Rectal smooth muscle tissue (tissue), 1 donor: Measurements from ENCODE around the gene PTPRCAP.

Experiments
- H3K27ac ChIP-seq: one replicate; pipeline ENCODE4 v1.7.0; 2013; ENCODE audit warnings: low read depth, low read length, inconsistent platforms
- H3K27me3 ChIP-seq: one replicate; pipeline ENCODE4 v1.7.0; 2013; ENCODE audit warnings: low read length; ENCODE audit not compliant: control insufficient read depth, insufficient read depth
- H3K36me3 ChIP-seq: one replicate; pipeline ENCODE4 v1.7.0; 2013; ENCODE audit warnings: low read length; ENCODE audit not compliant: control insufficient read depth, insufficient read depth
- H3K4me1 ChIP-seq: one replicate; pipeline ENCODE4 v1.7.0; 2013; ENCODE audit warnings: low read length; ENCODE audit not compliant: control insufficient read depth, insufficient read depth
- H3K4me3 ChIP-seq: one replicate; pipeline ENCODE4 v1.7.0; 2013; ENCODE audit warnings: low read length
- H3K9ac ChIP-seq: one replicate; pipeline ENCODE4 v1.7.0; 2013; ENCODE audit warnings: low read length

The PTPRCAP gene

DNA sequence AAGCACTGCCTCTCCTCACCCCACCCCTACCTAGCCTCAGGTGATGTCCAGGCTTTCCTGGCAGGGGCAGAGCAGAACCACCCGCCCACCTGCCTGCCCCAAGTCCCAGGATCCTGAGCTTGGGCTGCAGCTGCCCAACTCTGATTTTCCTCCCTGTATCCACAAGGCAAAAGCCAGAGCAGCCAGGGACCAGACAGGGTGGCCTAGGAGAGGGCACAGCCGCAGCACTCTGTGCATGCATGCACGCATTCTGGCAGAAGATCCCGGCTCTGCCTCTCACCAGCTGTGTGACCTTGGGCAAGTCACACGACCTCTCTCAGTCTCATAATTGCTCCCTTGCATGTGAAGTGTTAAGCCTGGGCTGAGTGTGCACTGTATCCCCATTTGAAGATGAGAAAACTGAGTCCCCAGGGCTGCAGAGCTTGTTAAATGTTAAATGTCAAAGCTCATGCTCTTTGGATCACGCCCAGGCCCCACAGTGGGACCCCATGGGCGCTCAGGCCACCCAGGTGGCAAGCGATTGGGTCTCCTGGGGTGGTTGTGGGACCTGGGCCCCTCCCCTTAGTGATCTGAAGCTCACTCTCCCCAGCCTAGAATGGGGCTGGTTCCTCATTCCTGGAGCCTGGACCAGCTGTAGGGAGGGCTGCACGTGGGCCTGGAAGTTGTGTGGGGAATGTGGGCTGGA is 24.8 kb downstream of the PTPRCAP start:
- H3K36me3 ChIP-seq = no peaks in the 10 kb centered on the region
- H3K4me1 ChIP-seq = no peaks in the 10 kb centered on the region
- H3K27me3 ChIP-seq = peaks cover 16% of the 10 kb centered on the region
- no peak overlapping the region for H3K4me3 ChIP-seq
- no peak overlapping the region for H3K9ac ChIP-seq
- no peak overlapping the region for H3K27ac ChIP-seq

DNA sequence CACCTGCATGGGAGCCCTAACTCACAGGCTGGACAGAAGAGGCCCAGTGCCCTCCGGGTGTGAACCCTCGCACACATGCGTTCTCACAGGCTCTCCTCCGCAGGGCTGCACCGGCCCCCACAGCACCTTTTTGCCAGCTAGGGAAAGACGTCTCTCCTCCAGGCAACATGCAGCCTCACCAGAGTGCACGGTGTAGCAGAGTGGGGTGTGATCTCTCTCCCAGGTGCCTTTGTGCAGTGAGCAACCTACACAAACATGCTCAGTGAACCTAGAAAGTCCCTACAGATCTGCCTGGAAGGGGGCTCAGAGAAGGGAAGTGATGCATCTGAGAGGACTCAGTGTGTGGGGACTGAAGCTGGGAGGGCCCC is 25.7 kb downstream of the PTPRCAP start:
- Histone ChIP-seq H3K36me3 (no peaks in the 10 kb centered on the region), H3K27me3 (peaks cover 16% of the 10 kb centered on the region), H3K4me1 (no peaks in the 10 kb centered on the region), H3K9ac (no peak overlapping the region), H3K27ac (no peak overlapping the region), H3K4me3 (no peak overlapping the region)

DNA sequence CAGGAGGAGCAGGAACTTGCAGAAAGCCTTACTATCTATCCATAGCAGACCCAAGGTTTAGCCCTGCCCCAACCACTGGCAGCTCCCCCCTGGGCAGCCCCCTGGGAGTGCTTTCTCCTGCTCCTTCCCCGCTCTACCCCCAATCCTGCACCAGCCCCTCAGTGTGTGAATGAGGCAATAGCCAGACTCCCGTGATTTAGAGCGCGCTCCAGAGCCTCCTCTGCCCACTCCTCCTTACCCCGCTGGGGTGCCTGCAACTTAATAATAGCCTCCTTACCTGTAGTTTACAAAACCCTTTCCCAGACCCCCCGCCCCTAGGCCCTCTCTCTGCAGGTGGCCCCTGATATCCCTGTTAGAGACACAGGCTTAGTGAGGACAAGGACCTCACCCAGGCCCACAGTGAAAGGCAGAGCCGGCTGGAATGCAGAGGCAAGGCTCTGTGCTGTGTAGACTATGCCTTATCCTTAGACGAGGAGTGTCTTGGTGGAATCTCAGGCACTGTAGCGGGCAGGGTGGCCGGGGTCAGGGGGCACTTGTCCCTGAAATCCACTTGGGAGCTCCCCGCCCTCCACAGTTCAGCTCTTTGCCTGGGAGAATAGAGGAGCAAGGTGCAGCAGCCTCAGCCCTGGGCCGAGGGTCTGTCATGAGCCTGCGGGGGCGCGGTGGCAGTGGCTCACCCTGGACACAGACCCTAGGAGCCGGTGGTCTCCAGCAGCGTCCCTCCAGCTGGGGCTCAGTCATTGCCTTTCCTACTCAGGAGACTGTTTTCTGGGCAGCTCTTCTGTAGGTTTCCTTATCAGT is 26.3 kb downstream of the PTPRCAP start:
- H3K27me3 ChIP-seq = peaks cover 16% of the 10 kb centered on the region
- no peak overlapping the region for H3K4me3 ChIP-seq

DNA sequence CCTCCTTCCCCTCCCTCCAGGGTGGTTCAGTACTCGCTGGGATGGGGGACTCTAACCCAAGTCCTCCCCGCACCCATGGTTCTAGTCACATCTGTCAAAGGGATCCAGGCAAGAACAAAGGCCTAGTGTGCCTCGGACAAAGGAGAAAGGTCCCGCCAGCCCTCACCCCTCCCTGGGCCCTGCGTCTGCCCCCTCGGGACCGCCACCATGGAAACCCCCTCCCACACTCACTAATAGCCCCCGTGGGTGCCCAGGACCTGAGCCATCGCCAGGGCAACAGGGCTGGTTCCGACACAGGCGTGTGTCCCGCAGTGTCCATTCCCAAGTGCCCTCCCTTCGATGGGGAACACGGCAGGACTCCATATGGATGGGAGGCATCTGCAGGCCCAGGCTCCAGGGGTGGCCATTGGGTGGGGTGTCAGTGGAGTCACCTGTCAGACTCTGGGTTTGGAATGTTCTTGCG is 27.1 kb downstream of the PTPRCAP start:
- Histone ChIP-seq H3K27me3 (peaks cover 16% of the 10 kb centered on the region), H3K4me3 (no peak overlapping the region), H3K9ac (no peak overlapping the region), H3K4me1 (no peaks in the 10 kb centered on the region), H3K36me3 (no peaks in the 10 kb centered on the region), H3K27ac (no peak overlapping the region)

More for the DNA sequence above, 26.3 kb downstream of the PTPRCAP start:
- Histone ChIP-seq H3K36me3 (no peaks in the 10 kb centered on the region), H3K4me1 (no peaks in the 10 kb centered on the region), H3K27ac (no peak overlapping the region), H3K9ac (no peak overlapping the region)

DNA sequence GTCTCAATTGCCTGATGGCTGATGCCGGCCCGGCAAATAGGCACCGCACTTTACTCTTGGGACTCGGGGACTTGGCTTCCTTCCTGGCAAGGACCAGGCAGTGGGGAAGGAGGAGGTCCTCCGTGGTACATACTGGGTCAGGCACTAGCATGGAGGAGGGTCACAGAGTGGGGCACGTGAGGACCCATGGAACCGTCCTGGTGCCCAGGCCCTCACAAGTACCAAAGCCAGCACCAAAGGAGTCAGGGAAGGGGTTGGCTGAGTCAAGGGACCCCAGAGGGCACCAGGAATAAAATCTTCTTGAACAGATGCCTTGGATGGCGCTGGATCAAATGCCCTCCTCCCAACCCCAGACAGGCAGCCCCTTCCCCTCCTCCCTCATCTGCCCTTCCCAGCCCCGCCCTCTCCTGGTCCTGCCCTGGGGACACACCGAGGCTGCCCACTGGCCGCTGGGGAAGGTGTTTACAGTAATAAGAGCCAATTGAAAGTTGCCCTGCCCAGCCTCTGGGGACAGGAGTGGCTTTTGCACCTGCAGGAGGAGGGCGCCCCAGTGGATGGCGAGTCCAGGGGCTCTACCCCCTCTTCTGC is 27.6 kb downstream of the PTPRCAP start:
- H3K4me3 ChIP-seq = peak overlapping the region; percentile 2
- H3K4me1 ChIP-seq = no peaks in the 10 kb centered on the region
- H3K27ac ChIP-seq = no peak overlapping the region
- no peaks in the 10 kb centered on the region for H3K36me3 ChIP-seq
- H3K9ac ChIP-seq = no peak overlapping the region
- peaks cover 16% of the 10 kb centered on the region for H3K27me3 ChIP-seq

DNA sequence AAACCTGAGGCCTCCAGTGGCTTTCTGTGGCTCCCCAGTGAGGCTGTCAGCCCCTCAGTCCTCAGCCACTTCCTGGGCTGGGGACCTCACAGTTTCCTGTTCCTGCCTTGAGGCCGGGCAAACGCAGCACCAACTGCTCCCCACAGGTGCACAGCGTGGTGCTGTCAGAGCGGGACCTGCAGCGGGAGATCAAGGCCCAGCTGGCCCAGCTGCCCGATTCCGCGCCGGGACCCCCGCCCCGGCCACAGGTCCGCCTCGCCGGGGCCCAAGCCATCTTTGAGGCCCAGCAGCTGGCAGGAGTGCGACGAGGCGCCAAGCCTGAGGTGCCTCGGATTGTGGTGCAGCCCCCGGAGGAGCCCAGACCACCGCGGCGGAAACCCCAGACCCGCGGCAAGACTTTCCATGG is 28.2 kb downstream of the PTPRCAP start:
- H3K4me3 ChIP-seq = no peak overlapping the region
- no peaks in the 10 kb centered on the region for H3K36me3 ChIP-seq
- H3K27me3 ChIP-seq = peaks cover 16% of the 10 kb centered on the region
- H3K4me1 ChIP-seq = no peaks in the 10 kb centered on the region
- no peak overlapping the region for H3K27ac ChIP-seq
- no peak overlapping the region for H3K9ac ChIP-seq

DNA sequence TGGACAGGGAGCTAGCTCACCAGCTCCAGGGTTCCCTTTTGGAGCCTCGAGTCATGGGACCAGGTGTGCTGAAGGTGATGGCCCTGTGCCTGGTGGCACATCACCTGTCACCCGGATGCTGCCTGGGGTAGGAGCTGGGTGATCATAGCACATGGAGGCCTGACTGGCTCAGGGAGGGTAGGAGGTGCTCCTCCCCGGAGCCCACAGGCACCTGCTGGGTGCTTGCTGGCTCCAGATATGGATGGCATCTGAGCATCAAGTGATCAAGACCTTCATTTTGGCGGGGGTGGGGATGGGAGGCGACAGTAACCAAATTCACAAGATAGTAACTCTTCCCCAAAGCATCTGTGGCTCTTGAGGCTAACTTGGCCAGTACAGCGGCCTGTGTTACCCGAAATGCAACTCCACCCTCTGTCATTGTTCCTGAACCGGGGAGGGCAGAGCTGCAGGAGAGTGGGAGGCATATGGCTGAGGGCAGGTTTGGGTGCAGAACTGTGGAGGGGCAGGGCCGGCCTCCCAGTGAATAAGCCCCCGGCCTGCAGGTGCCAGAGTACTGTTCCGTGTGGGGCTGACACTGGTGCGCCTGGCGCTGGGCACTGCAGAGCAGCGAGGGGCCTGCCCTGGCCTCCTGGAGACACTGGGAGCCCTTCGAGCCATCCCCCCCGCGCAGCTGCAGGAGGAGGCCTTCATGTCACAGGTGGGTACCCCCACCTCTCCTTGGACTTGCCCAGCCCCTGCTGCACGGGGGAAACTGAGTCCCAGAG is 28.9 kb downstream of the PTPRCAP start:
- Histone ChIP-seq H3K4me3 (no peak overlapping the region), H3K9ac (no peak overlapping the region), H3K27me3 (peaks cover 16% of the 10 kb centered on the region), H3K27ac (no peak overlapping the region), H3K36me3 (no peaks in the 10 kb centered on the region), H3K4me1 (no peaks in the 10 kb centered on the region)

DNA sequence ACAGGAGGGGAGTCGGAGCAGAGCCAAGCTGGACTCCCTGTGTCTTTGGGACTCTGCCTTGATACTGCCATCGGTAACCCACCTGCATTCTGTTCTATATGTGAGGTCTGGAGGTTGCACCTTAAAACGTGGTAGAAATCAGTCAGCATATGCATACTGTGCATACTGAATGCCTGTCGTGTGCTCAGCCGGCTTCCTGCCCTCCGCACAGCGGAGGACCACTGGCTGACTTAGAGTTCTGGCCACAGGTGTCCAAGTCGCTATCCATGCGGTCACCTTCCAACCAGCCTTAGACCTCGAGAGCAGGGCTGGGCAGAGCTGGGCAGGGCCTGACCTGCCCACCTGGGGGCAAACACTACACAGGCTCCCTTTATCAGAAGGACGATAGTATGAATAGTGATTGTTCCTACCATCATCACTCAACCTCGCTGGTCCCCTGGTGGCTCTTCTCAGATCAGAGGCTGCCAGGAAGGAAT is 29.8 kb downstream of the PTPRCAP start:
- no peaks in the 10 kb centered on the region for H3K36me3 ChIP-seq
- H3K27me3 ChIP-seq = peaks cover 16% of the 10 kb centered on the region
- no peak overlapping the region for H3K9ac ChIP-seq
- H3K27ac ChIP-seq = no peak overlapping the region
- H3K4me3 ChIP-seq = no peak overlapping the region
- H3K4me1 ChIP-seq = no peaks in the 10 kb centered on the region

DNA sequence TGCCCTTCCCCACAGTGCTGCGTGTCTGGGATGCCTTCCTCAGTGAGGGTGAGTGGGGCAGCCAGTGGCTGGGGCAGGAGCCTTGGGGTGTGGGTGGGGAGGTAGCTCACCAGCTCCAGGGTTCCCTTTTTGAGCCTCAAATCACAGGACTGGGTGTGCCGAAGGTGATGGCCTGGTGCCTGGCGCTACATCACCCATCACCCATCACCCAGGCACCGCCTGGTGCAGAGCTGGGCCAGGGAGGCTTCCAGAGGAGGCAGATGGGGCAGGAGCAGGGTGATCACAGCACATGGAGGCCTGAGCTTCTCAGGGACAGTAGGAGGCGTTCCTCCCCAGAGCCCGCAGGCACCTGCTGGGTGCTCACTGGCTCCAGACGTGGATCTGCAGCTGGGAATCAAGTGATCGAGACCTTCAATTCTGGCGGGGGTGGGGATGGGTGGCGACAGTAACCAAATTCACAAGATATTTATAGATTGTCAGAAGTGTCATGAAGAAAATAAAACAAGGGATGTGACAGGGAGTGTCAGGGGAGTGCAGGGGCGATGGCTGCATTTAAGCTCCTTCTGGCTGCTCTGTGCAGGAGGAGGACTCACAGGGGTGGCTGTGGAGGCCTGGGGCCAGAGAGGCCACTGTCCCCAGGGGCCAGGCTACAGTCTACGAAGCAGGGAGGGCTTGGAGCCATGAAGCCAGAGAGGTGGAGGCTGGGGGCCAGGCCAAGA is 30.4 kb downstream of the PTPRCAP start:
- H3K27ac ChIP-seq = no peak overlapping the region
- H3K4me1 ChIP-seq = no peaks in the 10 kb centered on the region
- H3K4me3 ChIP-seq = no peak overlapping the region
- no peak overlapping the region for H3K9ac ChIP-seq
- H3K36me3 ChIP-seq = no peaks in the 10 kb centered on the region
- peaks cover 16% of the 10 kb centered on the region for H3K27me3 ChIP-seq

DNA sequence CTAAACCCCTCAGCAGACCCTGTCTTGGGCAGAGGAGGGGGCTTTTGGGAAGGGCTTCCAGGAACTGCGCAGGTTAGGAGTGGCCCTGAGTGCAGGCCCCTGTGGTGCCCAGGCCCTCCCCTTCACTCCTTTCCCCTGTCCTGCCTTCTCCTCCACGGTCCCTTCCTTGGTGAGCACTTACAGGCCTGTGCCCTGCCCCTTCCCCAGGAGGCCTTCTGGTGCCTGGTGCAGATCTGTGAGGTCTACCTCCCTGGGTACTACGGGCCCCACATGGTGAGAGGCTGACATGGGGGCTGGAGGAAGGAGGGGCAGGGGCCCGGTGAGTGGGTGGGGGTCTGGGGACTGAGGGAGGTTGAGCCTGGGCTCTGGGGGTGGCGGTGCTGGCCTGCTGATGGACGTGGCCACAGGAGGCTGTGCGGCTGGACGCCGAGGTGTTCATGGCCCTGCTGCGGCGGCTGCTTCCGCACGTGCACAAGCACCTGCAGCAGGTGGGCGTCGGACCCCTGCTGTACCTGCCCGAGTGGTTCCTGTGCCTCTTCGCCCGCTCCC is 31.0 kb downstream of the PTPRCAP start:
- Histone ChIP-seq H3K4me3 (no peak overlapping the region), H3K36me3 (no peaks in the 10 kb centered on the region), H3K27me3 (peaks cover 16% of the 10 kb centered on the region), H3K27ac (no peak overlapping the region), H3K4me1 (no peaks in the 10 kb centered on the region), H3K9ac (no peak overlapping the region)

DNA sequence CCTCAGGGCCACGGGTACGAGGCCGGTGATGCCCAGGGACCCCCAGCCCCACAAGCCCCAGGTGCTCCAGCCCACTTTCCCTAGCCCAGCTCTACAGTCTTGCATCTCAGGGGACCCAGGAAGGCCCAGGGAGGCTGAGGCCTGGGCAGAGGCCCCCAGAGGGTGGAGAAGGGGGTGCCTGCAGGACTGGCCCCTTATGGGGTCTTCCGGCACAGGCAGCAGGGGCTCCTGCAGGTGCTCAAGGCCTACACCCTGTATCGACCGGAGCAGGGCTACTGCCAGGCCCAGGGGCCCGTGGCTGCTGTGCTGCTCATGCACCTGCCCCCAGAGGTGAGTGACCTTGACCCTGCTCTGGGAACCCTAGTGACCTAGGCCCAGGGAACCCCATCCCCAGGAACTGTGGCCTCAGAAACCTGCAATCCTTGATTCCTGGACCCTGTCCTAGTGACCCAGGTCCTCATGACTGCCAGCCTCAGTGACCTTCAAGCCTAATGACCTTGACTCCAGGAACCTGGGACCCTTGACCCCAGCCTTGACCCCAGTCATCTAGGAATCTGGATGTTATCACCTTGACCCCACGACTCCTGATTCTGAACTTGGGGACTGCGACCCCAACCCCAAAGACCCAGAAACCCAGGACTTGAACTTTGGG is 31.7 kb downstream of the PTPRCAP start:
- no peak overlapping the region for H3K9ac ChIP-seq
- no peaks in the 10 kb centered on the region for H3K36me3 ChIP-seq
- no peak overlapping the region for H3K27ac ChIP-seq
- H3K4me3 ChIP-seq = no peak overlapping the region
- no peaks in the 10 kb centered on the region for H3K4me1 ChIP-seq
- peaks cover 10% of the 10 kb centered on the region for H3K27me3 ChIP-seq
